ENCODE data around the gene SGMS1. TPM values are rescaled to one million over a fixed set of nuclear protein-coding genes. Genes with fewer than 3 reads are reported as not detected.
A peak's percentile ranks its signal among the peaks of the same experiment; 100 is the strongest.

The SGMS1 gene
- total and polyA plus RNA-seq, 2 donors from 2014 or later = 13.6 to 100 TPM

DNA sequence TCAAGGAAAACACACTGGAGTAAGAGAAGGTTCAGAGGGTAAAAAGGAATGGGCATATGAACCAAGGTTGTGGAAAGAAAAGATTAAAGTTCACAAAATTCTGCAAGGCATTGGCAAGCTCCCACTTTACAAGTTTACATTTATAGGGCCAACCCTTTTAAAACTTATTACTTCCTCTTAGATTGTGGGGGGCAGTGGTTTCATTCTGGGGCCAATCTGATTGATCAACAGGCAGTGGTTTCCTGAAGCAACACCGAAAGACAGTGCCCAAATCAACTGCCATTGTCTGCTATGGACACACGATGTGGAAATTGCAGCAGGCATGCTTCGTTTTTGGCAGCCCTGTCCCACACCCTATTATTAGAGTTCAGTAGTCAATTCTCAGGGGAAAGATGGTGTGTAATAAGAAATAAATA is 154.0 kb downstream of the SGMS1 start:
- TF ChIP-seq, protein P1, sequence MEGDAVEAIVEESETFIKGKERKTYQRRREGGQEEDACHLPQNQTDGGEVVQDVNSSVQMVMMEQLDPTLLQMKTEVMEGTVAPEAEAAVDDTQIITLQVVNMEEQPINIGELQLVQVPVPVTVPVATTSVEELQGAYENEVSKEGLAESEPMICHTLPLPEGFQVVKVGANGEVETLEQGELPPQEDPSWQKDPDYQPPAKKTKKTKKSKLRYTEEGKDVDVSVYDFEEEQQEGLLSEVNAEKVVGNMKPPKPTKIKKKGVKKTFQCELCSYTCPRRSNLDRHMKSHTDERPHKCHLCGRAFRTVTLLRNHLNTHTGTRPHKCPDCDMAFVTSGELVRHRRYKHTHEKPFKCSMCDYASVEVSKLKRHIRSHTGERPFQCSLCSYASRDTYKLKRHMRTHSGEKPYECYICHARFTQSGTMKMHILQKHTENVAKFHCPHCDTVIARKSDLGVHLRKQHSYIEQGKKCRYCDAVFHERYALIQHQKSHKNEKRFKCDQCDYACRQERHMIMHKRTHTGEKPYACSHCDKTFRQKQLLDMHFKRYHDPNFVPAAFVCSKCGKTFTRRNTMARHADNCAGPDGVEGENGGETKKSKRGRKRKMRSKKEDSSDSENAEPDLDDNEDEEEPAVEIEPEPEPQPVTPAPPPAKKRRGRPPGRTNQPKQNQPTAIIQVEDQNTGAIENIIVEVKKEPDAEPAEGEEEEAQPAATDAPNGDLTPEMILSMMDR (IDR thresholded peaks at IDR 0.05; ENCODE audit: borderline replicate concordance, extremely low read depth, insufficient read depth) = no peak
- Histone ChIP-seq H3K9me3 (ENCODE audit: control insufficient read depth in 2 of 3, insufficient read depth in 1 of 3, low read length in 3 of 3) (no peaks in the 10 kb centered on the region), H3K27me3 (ENCODE audit: control insufficient read depth, insufficient read depth, low read length) (no peaks in the 10 kb centered on the region), H3K4me1 (ENCODE audit: control insufficient read depth in 2 of 3, insufficient read depth in 2 of 3, low read depth in 1 of 3, low read length in 3 of 3) (peaks cover 2 to 32% (median 17%) of the 10 kb centered on the region in 3 donors), H3K9ac (ENCODE audit: low read length in 3 of 3) (no peak overlapping the region), H3K36me3 (ENCODE audit: control insufficient read depth in 2 of 3, insufficient read depth in 3 of 3, low read length in 3 of 3) (no peaks in the 10 kb centered on the region), H3K4me3 (ENCODE audit: low read length in 3 of 3) (no peak overlapping the region), H3K27ac (ENCODE audit: low read depth in 2 of 2, low read length in 2 of 2) (peak overlapping the region; percentile 10 to 76)
- FAIRE-seq (no peak), DNase-seq (no peak)
- intact Hi-C loops (cut with DNase I) = no loop called here

DNA sequence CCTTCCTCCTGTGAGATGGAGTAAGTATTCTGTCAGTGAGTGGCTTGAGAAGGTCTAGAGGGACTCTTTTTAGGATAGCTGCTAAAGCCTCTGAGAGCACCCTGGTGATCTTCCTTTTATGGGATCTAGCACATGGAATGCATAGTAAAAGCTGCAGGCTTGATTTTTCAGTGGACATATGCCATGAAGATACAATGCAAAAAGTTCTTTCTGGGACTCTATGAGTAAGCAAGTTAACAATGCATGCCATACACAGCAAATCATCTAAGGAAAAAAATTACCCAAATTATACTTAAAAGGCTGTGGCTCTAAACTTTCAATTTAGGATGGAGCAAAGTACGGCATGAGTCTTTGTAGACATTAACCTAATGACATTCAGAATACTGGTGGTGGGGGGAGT is 154.5 kb downstream of the SGMS1 start:
- no peaks in the 10 kb centered on the region for H3K27me3 ChIP-seq (ENCODE audit: control insufficient read depth, insufficient read depth, low read length)
- DNase-seq = no peak
- H3K9me3 ChIP-seq (ENCODE audit: control insufficient read depth in 2 of 3, insufficient read depth in 1 of 3, low read length in 3 of 3) = no peaks in the 10 kb centered on the region
- H3K36me3 ChIP-seq (ENCODE audit: control insufficient read depth in 2 of 3, insufficient read depth in 3 of 3, low read length in 3 of 3) = no peaks in the 10 kb centered on the region
- TF ChIP-seq, protein P1 (IDR thresholded peaks at IDR 0.05; ENCODE audit: borderline replicate concordance, extremely low read depth, insufficient read depth) = no peak
- intact Hi-C loops (cut with DNase I) = no loop called here
- no peak overlapping the region for H3K9ac ChIP-seq (ENCODE audit: low read length in 3 of 3)
- H3K27ac ChIP-seq (ENCODE audit: low read depth in 2 of 2, low read length in 2 of 2) = peak overlapping the region; percentile 10 to 76
- FAIRE-seq = no peak
- no peak overlapping the region for H3K4me3 ChIP-seq (ENCODE audit: low read length in 3 of 3)
- H3K4me1 ChIP-seq (ENCODE audit: control insufficient read depth in 2 of 3, insufficient read depth in 2 of 3, low read depth in 1 of 3, low read length in 3 of 3) = peaks cover 2 to 32% (median 17%) of the 10 kb centered on the region in 3 donors

- FAIRE-seq = no peak
- Histone ChIP-seq H3K4me1 (ENCODE audit: control insufficient read depth in 2 of 3, insufficient read depth in 2 of 3, low read depth in 1 of 3, low read length in 3 of 3) (peaks cover 2 to 28% (median 17%) of the 10 kb centered on the region in 3 donors), H3K27ac (ENCODE audit: low read depth in 2 of 2, low read length in 2 of 2) (no peak overlapping the region), H3K9me3 (ENCODE audit: control insufficient read depth in 2 of 3, insufficient read depth in 1 of 3, low read length in 3 of 3) (no peaks in the 10 kb centered on the region), H3K4me3 (ENCODE audit: low read length in 3 of 3) (no peak overlapping the region), H3K9ac (ENCODE audit: low read length in 3 of 3) (no peak overlapping the region), H3K27me3 (ENCODE audit: control insufficient read depth, insufficient read depth, low read length) (no peaks in the 10 kb centered on the region), H3K36me3 (ENCODE audit: control insufficient read depth in 2 of 3, insufficient read depth in 3 of 3, low read length in 3 of 3) (no peaks in the 10 kb centered on the region)
- TF ChIP-seq, protein P1 (IDR thresholded peaks at IDR 0.05; ENCODE audit: borderline replicate concordance, extremely low read depth, insufficient read depth) = no peak
- intact Hi-C loops (cut with DNase I) = no loop called here
- no peak for DNase-seq
Measured at GRCh38 chr10:50467209-50467608, 156.5 kb downstream of the SGMS1 start.

DNA sequence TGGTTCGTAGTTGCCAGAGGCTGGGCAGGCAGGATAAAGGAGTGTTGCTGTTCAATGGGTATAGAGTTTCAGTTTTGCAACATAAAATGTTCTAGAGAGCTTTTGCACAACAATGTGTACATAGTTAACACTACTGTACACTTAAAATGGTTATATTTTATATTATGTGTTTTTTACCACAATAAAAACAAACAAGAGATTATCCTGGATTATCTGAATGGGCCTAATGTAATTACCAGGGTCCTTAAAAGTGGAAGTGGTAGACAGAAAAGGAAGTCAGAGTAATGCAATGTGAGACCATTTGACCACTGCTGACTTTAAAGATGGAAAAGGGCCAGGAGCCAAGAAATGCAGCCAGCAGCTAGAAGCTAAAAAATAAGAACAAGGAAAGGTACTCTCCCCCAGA is 159.7 kb downstream of the SGMS1 start:
- no peak overlapping the region for H3K4me3 ChIP-seq (ENCODE audit: low read length in 3 of 3)
- peaks cover 0 to 8% (median 2%) of the 10 kb centered on the region in 3 donors for H3K4me1 ChIP-seq (ENCODE audit: control insufficient read depth in 2 of 3, insufficient read depth in 2 of 3, low read depth in 1 of 3, low read length in 3 of 3)
- FAIRE-seq (no peak), DNase-seq (peak in 1 of 5 donors; percentile 26)
- peaks cover 0 to 10% (median 3%) of the 10 kb centered on the region in 3 donors for H3K36me3 ChIP-seq (ENCODE audit: control insufficient read depth in 2 of 3, insufficient read depth in 3 of 3, low read length in 3 of 3)
- TF ChIP-seq, protein P1 (IDR thresholded peaks at IDR 0.05; ENCODE audit: borderline replicate concordance, extremely low read depth, insufficient read depth) = no peak
- intact Hi-C loops (cut with DNase I) = no loop called here
- H3K27ac ChIP-seq (ENCODE audit: low read depth in 2 of 2, low read length in 2 of 2) = no peak overlapping the region
- H3K27me3 ChIP-seq (ENCODE audit: control insufficient read depth, insufficient read depth, low read length) = no peaks in the 10 kb centered on the region
- no peak overlapping the region for H3K9ac ChIP-seq (ENCODE audit: low read length in 3 of 3)
- no peaks in the 10 kb centered on the region for H3K9me3 ChIP-seq (ENCODE audit: control insufficient read depth in 2 of 3, insufficient read depth in 1 of 3, low read length in 3 of 3)
